Keratinocyte (primary cell): ENCODE results near the gene IFNL1. TPM values are rescaled to one million over a fixed set of nuclear protein-coding genes. Genes with fewer than 3 reads are reported as not detected.

ENCODE experiments used
- DNase-seq: peaks from one replicate; pipeline ENCODE4 v3.0.0-alpha.2; 2011; ENCODE audit warnings: low read depth, missing footprints, low spot score
- FAIRE-seq: peaks from 2 replicates; lab custom pipeline; 2011; peaks lifted over from hg19 to GRCh38; lab: Jason Lieb, UNC
- H2AFZ ChIP-seq: 2 replicates; pipeline ENCODE4 v1.6.0; 2012; ENCODE audit warnings: low read length, control low read depth, inconsistent platforms; ENCODE audit not compliant: control insufficient read depth
- H3K27ac ChIP-seq: 2 replicates; pipeline ENCODE4 v1.5.1; 2011; ENCODE audit warnings: low read length; ENCODE audit not compliant: control insufficient read depth, insufficient read depth
- H3K27me3 ChIP-seq: 3 replicates; pipeline ENCODE4 v1.6.0; 2011; ENCODE audit warnings: low read length; ENCODE audit not compliant: control insufficient read depth, insufficient read depth; ENCODE audit errors: extremely low read depth
- H3K36me3 ChIP-seq, 2 experiments: 2 replicates in 1 of 2; 3 replicates in 1 of 2; pipeline ENCODE4 v1.5.1; 2011; ENCODE audit warnings: low read length in 2 of 2, mild to moderate bottlenecking in 1 of 2; ENCODE audit not compliant: control insufficient read depth in 2 of 2, insufficient read depth in 2 of 2; ENCODE audit errors: extremely low read depth in 1 of 2
- H3K4me1 ChIP-seq: 3 replicates; pipeline ENCODE4 v1.5.1; 2011; ENCODE audit warnings: low read length; ENCODE audit not compliant: control insufficient read depth, insufficient read depth; ENCODE audit errors: extremely low read depth
- H3K4me2 ChIP-seq: 3 replicates; pipeline ENCODE4 v1.6.0; 2011; ENCODE audit warnings: low read depth, low read length; ENCODE audit not compliant: control insufficient read depth, insufficient read depth; ENCODE audit errors: extremely low read depth
- H3K4me3 ChIP-seq, 3 experiments: fragments of 200-600 bp in 1 of 3; sonication (generic) in 1 of 3; 2 replicates in 2 of 3; 3 replicates in 1 of 3; pipeline ENCODE4 v1.5.1; 2011 to 2016; ENCODE audit warnings: low read length in 3 of 3, mild to moderate bottlenecking in 3 of 3, control low read depth in 2 of 3, inconsistent platforms in 1 of 3, low read depth in 1 of 3, mixed read lengths in 1 of 3, mixed run types in 1 of 3, moderate library complexity in 1 of 3; ENCODE audit not compliant: control insufficient read depth in 2 of 3, insufficient read depth in 2 of 3; ENCODE audit errors: extremely low read depth in 1 of 3
- H3K79me2 ChIP-seq: 2 replicates; pipeline ENCODE4 v1.6.0; 2012; ENCODE audit warnings: low read length; ENCODE audit not compliant: control insufficient read depth, insufficient read depth
- H3K9ac ChIP-seq: 3 replicates; pipeline ENCODE4 v1.6.0; 2011; ENCODE audit warnings: low read length; ENCODE audit not compliant: control insufficient read depth, insufficient read depth; ENCODE audit errors: extremely low read depth
- H3K9me1 ChIP-seq: 3 replicates; pipeline ENCODE4 v1.6.0; 2011; ENCODE audit warnings: low read length; ENCODE audit not compliant: control insufficient read depth, insufficient read depth; ENCODE audit errors: extremely low read depth
- H3K9me3 ChIP-seq: 2 replicates; pipeline ENCODE4 v1.5.1; 2012; ENCODE audit warnings: low read depth, low read length; ENCODE audit not compliant: control insufficient read depth
- H4K20me1 ChIP-seq: 3 replicates; pipeline ENCODE4 v1.6.0; 2011; ENCODE audit warnings: low read length; ENCODE audit not compliant: control insufficient read depth, insufficient read depth; ENCODE audit errors: extremely low read depth
- CTCF ChIP-seq, 3 experiments: IDR thresholded peaks in 1 of 3; conservative IDR thresholded peaks in 1 of 3; optimal IDR thresholded peaks in 1 of 3; 2 replicates in 2 of 3; 3 replicates in 1 of 3; pipeline versions ENCODE3 to v1.5.1; 2011; ENCODE audit warnings: low read length in 3 of 3, mild to moderate bottlenecking in 3 of 3, moderate library complexity in 2 of 3, control low read depth in 1 of 3, inconsistent platforms in 1 of 3; ENCODE audit not compliant: insufficient read depth in 2 of 3; ENCODE audit errors: extremely low read depth in 1 of 3
- EZH2 ChIP-seq: IDR thresholded peaks from one replicate; pipeline ENCODE4 v1.6.1; 2012; ENCODE audit warnings: inconsistent platforms, mild to moderate bottlenecking, low read length, moderate library complexity
- dilution Hi-C: fragments of 300-500 bp; cut with MboI; formaldehyde crosslinking; loops from one replicate; pipeline ENCODE4 v1.7.0; 2020; ENCODE audit warnings: low sequenced_read_pairs; ENCODE audit not compliant: extremely low pct_ligation_motif_present
- polyA plus RNA-seq, 5 experiments: library from polyadenylated mRNA; depleted of rRNA in 3 of 5; stranded (reverse) in 3 of 5; stranded (forward) in 1 of 5; unstranded in 1 of 5; fragments of >200 nt; gene quantifications; 1 replicate in 1 of 5; 2 replicates in 3 of 5; 3 replicates in 1 of 5; pipeline versions ENCODE4 v1.2.1 to v1.2.3, GENCODE V29; 2011 to 2012; ENCODE audit warnings: missing spikeins in 2 of 5, low read depth in 1 of 5, low replicate concordance in 1 of 5

IFNL1 gene
- polyA plus RNA-seq, 1 donor (not counting 4 experiments of a cell fraction or from before 2014, with no cell fraction given) = not detected

- no peak overlapping the region for H3K4me3 ChIP-seq
Measured at GRCh38 chr19:39263912-39264305, 32.3 kb upstream of the IFNL1 start.

GRCh38 chr19:39264306-39265290 is 31.6 kb upstream of the IFNL1 start:
- Histone ChIP-seq H3K27me3 (peaks cover 30% of the 10 kb centered on the region), H2AFZ (no peak overlapping the region), H3K9me3 (no peaks in the 10 kb centered on the region), H4K20me1 (no peaks in the 10 kb centered on the region), H3K9me1 (no peaks in the 10 kb centered on the region), H3K9ac (no peak overlapping the region), H3K79me2 (no peaks in the 10 kb centered on the region), H3K4me3 (no peak overlapping the region), H3K36me3 (no peaks in the 10 kb centered on the region), H3K27ac (no peak overlapping the region), H3K4me2 (no peak overlapping the region), H3K4me1 (no peaks in the 10 kb centered on the region)
- dilution Hi-C loops = no loop called here
- no peak for TF ChIP-seq CTCF (optimal IDR thresholded peaks at IDR 0.05 in 1 of 3, IDR thresholded peaks at IDR 0.05 in 1 of 3, conservative IDR thresholded peaks at IDR 0.05 in 1 of 3; ENCODE audit: extremely low read depth in 1 of 3, insufficient read depth in 2 of 3, low read length in 3 of 3)
- peak; percentile 65 for TF ChIP-seq EZH2
- no peak for FAIRE-seq
- DNase-seq = no peak

More at GRCh38 chr19:39263912-39264305, 32.3 kb upstream of the IFNL1 start:
- no peaks in the 10 kb centered on the region for H4K20me1 ChIP-seq
- no peak overlapping the region for H3K4me2 ChIP-seq
- no peak overlapping the region for H3K27ac ChIP-seq
- no peak overlapping the region for H3K9ac ChIP-seq
- no peaks in the 10 kb centered on the region for H3K36me3 ChIP-seq
- peaks cover 30% of the 10 kb centered on the region for H3K27me3 ChIP-seq
- H3K9me3 ChIP-seq = no peaks in the 10 kb centered on the region
- no peak for TF ChIP-seq CTCF (optimal IDR thresholded peaks at IDR 0.05 in 1 of 3, IDR thresholded peaks at IDR 0.05 in 1 of 3, conservative IDR thresholded peaks at IDR 0.05 in 1 of 3; ENCODE audit: extremely low read depth in 1 of 3, insufficient read depth in 2 of 3, low read length in 3 of 3)
- no peak for TF ChIP-seq EZH2
- no peaks in the 10 kb centered on the region for H3K79me2 ChIP-seq
- FAIRE-seq (no peak), DNase-seq (no peak)
- no peak overlapping the region for H2AFZ ChIP-seq
- H3K4me1 ChIP-seq = no peaks in the 10 kb centered on the region
- dilution Hi-C loops = no loop called here
- no peaks in the 10 kb centered on the region for H3K9me1 ChIP-seq
